ENCODE measurements around the gene TMEM273.

Gene TMEM273

GRCh38 chr10:49136525-49136924 lies 51.7 kb downstream of the TMEM273 start:
- no peak for DNase-seq

GRCh38 chr10:49135575-49136313 lies 52.4 kb downstream of the TMEM273 start:
- no peak for DNase-seq

GRCh38 chr10:49134327-49134726 lies 53.9 kb downstream of the TMEM273 start:
- no peak for DNase-seq

GRCh38 chr10:49133706-49134248 lies 54.4 kb downstream of the TMEM273 start, which contains the start of gene FAM170B:
Gene FAM170B (minus strand): TSS chr10:49134021. CDS start chr10:49133918, 103 bp downstream.
- no peak for DNase-seq

GRCh38 chr10:49132362-49132737 lies 55.8 kb downstream of the TMEM273 start:
- DNase-seq = no peak

- no peak for DNase-seq
Observed at GRCh38 chr10:49131507-49132361, 56.5 kb downstream of the TMEM273 start.

GRCh38 chr10:49129376-49129775 lies 58.8 kb downstream of the TMEM273 start:
- no peak for DNase-seq

- no peak for DNase-seq
Observed at GRCh38 chr10:49128854-49129253, 59.3 kb downstream of the TMEM273 start.

- no peak for DNase-seq
Observed at GRCh38 chr10:49123981-49124950, 63.9 kb downstream of the TMEM273 start.

- DNase-seq = no peak
Observed at GRCh38 chr10:49120911-49121310, 67.3 kb downstream of the TMEM273 start.

- no peak for DNase-seq
Observed at GRCh38 chr10:49119746-49120145, 68.4 kb downstream of the TMEM273 start.

- DNase-seq = no peak
Observed at GRCh38 chr10:49118430-49119074, 69.6 kb downstream of the TMEM273 start.

- no peak for DNase-seq
Observed at GRCh38 chr10:49117376-49118070, 70.7 kb downstream of the TMEM273 start.

GRCh38 chr10:49116509-49117375 lies 71.4 kb downstream of the TMEM273 start:
- DNase-seq = no peak

- DNase-seq = no peak
Observed at GRCh38 chr10:49115796-49116508, 72.2 kb downstream of the TMEM273 start.

GRCh38 chr10:49115015-49115795 lies 73.0 kb downstream of the TMEM273 start, which contains the start of gene VSTM4:
Gene VSTM4 (minus strand): TSS chr10:49115522. CDS start chr10:49115485, 37 bp downstream.
- DNase-seq = no peak

- DNase-seq = no peak
Observed at GRCh38 chr10:49114718-49115014, 73.5 kb downstream of the TMEM273 start.

- DNase-seq = no peak
Observed at GRCh38 chr10:49113741-49114141, 74.5 kb downstream of the TMEM273 start.

GRCh38 chr10:49112851-49113250 lies 75.3 kb downstream of the TMEM273 start:
- DNase-seq = no peak
